AG09319 (cell line): ENCODE results near the gene ZNF14.
"Not testable (repeated sequence)": the region's sequence is repeated elsewhere in the genome, so short reads cannot be mapped to it uniquely, and the experiment has no call there.

Source experiments
- DNase-seq: peaks from one replicate; pipeline ENCODE4 v3.0.0-alpha.2; 2010; ENCODE audit warnings: low read depth; ENCODE audit errors: extremely low read depth
- TF ChIP-seq, protein P1 (sequence below): IDR thresholded peaks from 2 replicates; pipeline ENCODE4 v1.5.1; 2011; ENCODE audit warnings: low read depth, mild to moderate bottlenecking, inconsistent platforms, low read length, moderate library complexity

ZNF14 gene

DNA sequence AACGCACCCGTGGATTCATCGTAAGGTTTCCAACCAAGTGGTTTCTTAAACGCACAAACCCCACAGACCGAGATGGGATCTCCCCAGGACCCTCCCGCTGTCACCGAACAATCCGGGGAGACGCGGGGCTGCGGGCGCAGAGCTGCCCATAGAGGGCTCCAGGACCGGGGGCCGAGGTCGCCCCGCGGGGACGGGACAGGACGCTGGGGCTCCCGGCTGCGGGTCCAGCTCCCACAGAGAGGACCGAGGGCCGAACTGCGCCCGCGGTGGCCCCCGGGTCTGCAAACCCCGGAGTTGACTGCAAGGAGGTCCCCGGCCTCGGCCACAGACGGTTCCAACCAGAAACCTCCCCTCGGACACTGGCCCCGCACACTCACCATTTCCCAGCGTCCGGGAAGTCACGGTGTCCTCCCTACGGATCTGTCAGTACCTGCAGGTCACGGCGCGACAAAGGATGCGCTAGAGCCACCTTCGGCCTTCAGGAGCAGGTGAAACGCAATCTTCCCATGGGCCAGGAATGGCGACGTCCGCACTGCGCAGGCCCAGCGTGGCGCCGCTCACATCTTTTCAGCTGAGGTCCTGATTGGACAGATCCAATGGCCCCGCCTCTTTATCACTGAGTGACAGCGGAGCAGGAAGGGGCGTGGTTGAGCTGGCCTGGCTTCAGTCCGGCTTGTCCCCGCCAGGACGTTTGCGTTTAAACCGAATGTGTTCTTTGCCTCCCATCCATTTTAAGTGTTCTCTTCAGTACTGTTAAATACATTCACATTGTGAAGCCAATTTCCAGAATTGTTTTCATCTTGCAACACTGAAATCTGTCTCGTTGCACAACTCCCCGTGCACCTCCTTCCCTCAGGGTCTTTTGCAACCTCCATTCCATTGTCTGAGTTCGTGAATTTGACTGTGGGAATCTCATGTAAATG lies at the start of gene ZNF14:
ZNF14 (minus strand) TSS at position 534 of the 923 bp plus-strand sequence; CDS start at position 380, 154 bp downstream.
- DNase-seq: peak; percentile 72
- TF ChIP-seq, protein P1, sequence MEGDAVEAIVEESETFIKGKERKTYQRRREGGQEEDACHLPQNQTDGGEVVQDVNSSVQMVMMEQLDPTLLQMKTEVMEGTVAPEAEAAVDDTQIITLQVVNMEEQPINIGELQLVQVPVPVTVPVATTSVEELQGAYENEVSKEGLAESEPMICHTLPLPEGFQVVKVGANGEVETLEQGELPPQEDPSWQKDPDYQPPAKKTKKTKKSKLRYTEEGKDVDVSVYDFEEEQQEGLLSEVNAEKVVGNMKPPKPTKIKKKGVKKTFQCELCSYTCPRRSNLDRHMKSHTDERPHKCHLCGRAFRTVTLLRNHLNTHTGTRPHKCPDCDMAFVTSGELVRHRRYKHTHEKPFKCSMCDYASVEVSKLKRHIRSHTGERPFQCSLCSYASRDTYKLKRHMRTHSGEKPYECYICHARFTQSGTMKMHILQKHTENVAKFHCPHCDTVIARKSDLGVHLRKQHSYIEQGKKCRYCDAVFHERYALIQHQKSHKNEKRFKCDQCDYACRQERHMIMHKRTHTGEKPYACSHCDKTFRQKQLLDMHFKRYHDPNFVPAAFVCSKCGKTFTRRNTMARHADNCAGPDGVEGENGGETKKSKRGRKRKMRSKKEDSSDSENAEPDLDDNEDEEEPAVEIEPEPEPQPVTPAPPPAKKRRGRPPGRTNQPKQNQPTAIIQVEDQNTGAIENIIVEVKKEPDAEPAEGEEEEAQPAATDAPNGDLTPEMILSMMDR: no peak; the same call in 1 of the 2 replicates

DNA sequence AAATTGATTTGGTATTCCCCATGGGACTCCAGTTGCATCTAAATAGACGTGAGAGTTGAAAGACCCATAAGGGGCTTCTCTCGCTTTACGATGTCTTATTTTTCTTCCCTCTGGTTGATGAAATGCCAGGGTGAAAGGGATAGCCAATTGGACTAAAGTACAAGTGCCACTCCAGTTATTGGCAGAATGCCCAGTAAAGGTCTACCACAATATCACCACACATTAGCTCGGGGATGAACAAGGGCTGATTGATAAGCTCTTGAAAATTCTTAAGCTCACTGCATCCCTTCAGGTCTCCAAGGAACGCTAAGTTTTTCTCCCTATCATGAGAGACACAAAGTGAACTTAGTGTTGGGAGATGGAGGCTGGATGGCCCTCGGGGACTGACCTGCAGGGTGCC lies 48.9 kb upstream of the ZNF14 start:
- DNase-seq: not testable (repeated sequence)

DNA sequence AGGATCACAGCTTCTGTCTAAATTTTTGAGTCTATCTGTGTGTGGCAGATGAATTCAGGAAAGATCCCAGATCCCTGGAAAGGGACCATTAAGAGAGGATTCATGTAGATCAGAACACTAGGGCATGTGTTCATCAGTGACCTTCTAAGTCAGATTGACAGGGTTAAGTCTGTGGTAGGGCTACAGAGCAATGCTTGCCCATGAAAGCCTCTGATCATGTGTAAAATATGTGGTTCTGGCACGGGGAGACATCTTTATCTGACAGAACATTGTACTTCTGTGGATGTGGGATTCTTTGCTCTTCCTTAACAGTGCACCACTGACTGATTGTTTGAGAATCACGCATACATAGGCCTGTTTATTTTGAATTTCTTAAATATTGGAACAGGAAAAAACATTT lies 45.8 kb upstream of the ZNF14 start:
- TF ChIP-seq, protein P1: no peak
- no peak for DNase-seq

DNA sequence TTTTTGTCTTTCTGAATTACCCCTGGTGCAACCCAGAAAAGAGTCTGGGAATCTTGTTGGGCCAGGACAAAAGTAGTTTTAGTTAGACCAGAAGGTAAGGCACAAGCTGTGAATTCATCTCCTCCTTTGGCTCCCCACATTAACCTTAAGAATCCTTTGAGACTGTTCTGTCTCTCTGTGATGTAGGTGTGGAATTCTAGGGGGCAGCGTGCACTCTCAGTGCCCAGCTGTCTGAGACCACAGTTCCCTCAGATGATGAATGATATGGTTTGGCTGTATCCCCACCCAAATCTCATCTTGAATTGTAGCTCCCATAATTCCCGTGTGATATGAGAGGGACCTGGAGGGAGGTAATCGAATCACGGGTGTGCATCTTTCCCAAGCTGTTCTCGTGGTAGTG lies 44.8 kb upstream of the ZNF14 start:
- no peak for DNase-seq
- TF ChIP-seq, protein P1: no peak

DNA sequence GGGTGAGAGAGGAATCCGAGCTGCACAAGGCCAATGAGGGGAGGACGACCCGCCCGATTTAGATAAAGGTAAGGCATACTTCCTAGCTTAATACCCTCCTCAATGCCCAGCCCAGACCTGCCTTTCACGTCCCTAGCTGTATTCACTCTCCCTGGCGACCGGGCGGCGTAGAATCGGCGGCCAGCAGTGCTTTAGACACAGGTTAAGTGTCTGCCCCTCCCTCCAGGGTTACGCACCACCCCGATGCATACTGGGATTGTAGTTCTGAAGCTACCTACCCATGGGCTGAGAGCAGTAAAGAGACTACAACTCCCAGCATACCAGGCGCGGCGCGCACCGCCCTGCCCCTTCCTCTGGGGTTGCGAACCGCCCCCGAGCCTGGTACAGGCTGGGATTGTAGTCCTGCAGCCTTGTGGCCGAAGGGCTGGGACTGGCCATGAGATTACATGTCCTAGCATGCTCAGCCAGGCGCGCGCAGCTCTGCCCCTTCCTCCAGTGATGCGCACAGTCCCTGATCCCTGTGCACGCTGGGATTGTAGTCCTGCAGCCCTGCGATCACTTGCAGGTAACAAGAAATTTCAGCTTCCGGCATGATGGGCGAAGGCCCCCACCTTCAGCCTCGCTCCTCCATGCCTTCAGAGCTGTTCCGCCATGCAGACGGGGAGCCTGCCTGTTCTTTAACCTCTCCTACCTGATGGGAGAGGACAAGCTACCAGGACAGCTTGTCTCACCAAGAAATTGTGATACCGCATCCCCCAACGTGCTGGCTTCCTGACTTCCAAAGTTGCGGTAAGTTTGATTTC lies 43.5 kb upstream of the ZNF14 start:
- DNase-seq: peak; percentile 96
- TF ChIP-seq, protein P1: no peak; the same call in none of the 2 replicates

DNA sequence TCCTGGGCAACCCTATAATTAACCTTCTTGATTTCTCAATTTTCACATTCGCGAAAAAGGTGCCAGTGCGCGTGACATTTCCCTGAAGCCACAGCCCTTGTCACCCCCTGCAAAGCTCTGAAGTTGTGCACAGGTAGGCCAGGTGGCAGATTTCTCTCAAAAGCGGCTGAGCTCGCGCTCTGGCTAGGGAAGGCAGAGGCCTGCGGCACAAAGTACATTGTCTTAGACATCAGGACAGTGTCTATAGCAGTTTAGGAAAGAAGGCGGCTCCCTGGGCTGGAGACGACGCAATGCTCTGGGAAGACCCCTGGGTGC lies 42.9 kb upstream of the ZNF14 start:
- TF ChIP-seq, protein P1: no peak
- no peak for DNase-seq

DNA sequence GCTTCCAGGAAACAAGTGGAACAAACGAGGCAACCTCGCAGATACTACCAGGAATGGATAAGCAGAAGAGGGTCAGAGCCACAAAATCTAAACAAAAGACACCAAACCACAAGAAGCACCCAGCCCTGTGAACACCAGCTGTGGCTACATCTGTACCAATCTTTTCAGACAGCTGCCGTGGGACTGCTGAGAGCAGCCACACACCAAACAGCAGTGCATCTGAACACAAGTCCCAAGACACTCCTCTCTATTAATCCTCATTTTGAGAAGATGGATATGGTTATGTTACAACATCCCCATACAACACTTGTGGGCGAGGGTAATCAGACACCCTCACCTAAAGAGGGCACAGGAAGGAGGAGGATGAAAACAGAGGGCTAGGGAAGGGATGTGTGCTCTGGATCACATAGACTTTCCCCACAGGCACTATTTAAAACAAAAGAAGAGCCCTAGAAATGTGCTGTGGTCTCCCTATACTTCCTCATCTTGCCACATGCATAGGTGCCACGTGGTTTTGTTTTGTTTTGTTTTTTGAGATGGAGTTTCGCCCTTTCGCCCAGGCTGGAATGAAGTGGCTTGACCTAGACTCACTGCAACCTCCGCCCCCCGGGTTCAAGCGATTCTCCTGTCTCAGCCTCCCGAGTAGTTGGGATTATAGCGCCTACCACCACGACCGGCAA lies 41.6 kb upstream of the ZNF14 start:
- DNase-seq: no peak
- TF ChIP-seq, protein P1: no peak

DNA sequence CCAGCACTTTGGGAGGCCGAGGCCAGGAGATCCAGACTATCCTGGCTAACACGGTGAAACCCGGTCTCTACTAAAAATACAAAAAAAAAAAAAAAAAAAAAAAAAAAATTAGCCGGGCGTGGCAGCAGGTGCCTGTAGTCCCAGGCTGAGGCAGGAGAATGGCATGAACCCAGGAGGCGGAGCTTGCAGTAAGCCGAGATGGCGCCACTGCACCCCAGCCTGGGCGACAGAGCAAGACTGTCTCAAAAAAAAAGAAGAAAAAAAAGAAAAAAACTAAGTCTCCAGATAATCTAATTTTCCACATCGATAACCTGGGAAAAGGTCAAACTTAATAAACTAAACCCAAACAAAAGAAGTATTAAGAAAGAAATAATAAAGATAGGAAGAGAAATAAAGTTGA lies 39.1 kb upstream of the ZNF14 start:
- not testable (repeated sequence) for DNase-seq

DNA sequence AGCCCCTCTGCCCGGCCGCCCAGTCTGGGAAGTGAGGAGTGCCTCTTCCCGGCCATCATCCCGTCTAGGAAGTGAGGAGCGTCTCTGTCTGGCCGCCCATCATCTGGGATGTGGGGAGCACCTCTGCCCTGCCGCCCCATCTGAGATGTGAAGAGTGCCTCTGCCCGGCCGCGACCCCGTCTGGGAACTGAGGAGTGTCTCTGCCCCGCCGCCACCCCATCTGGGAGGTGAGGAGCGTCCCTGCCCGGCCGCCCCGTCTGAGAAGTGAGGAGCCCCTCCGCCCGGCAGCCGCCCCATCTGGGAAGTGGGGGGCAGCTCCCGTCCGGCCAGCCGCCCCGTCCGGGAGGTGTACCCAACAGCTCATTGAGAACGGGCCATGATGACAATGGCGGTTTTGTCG lies 37.1 kb upstream of the ZNF14 start:
- not testable (repeated sequence) for DNase-seq
